Endothelial cell of umbilical vein (primary cell): ENCODE results near the gene ARHGAP28. TPM values are rescaled to one million over a fixed set of nuclear protein-coding genes. Genes with fewer than 3 reads are reported as not detected.

Source experiments
- BruUV-seq: library from RNA; stranded (reverse); fragments of 400-500 nt; replicated peaks from 2 replicates; lab custom pipeline; 2021; lab: Mats Ljungman, UMichigan
- CTCF ChIA-PET: fragments of 300-600, 350-600 bp; sonication (Branson Sonifier 250); formaldehyde crosslinking; loops from one replicate; lab custom pipeline; 2021; ENCODE audit warnings: antibody characterized with exemption, inconsistent platforms; lab: Charles Lee
- POLR2A ChIA-PET: fragments of 300-600, 350-600 bp; sonication (Branson Sonifier 250); formaldehyde crosslinking; loops from one replicate; lab custom pipeline; 2021; ENCODE audit warnings: antibody characterized with exemption, inconsistent platforms; lab: Charles Lee
- DNase-seq: peaks from one replicate; pipeline ENCODE4 v3.0.0-alpha.2; 2011; ENCODE audit warnings: low read depth, low spot score
- FAIRE-seq: peaks from 2 replicates; lab custom pipeline; 2011; peaks lifted over from hg19 to GRCh38; lab: Jason Lieb, UNC
- H2AFZ ChIP-seq: 2 replicates; pipeline ENCODE4 v1.6.0; 2012; ENCODE audit warnings: low read depth, low read length, control low read depth, inconsistent platforms
- H3K27ac ChIP-seq: 2 replicates; pipeline ENCODE4 v1.5.1; 2011; ENCODE audit warnings: low read depth, mild to moderate bottlenecking, control low read depth, low read length, moderate library complexity; ENCODE audit not compliant: insufficient read depth
- H3K27me3 ChIP-seq, 2 experiments: 2 replicates each; pipeline versions ENCODE4 v1.6.0 to v1.6.1; 2011; ENCODE audit warnings: low read length in 2 of 2, mixed read lengths in 1 of 2; ENCODE audit not compliant: control insufficient read depth in 2 of 2, insufficient read depth in 2 of 2
- H3K36me3 ChIP-seq, 2 experiments: 2 replicates in 1 of 2; 3 replicates in 1 of 2; pipeline ENCODE4 v1.5.1; 2011; ENCODE audit warnings: low read length in 2 of 2, mild to moderate bottlenecking in 1 of 2, moderate library complexity in 1 of 2; ENCODE audit not compliant: control insufficient read depth in 2 of 2, insufficient read depth in 2 of 2; ENCODE audit errors: extremely low read depth in 1 of 2
- H3K4me1 ChIP-seq: 3 replicates; pipeline ENCODE4 v1.5.1; 2011; ENCODE audit warnings: mild to moderate bottlenecking, low read length; ENCODE audit not compliant: control insufficient read depth, insufficient read depth; ENCODE audit errors: extremely low read depth
- H3K4me2 ChIP-seq: 2 replicates; pipeline ENCODE4 v1.6.1; 2011; ENCODE audit warnings: low read length, control low read depth, mixed read lengths; ENCODE audit not compliant: insufficient read depth
- H3K4me3 ChIP-seq, 3 experiments: fragments of 200-600 bp in 1 of 3; sonication (generic), shearing (Covaris generic) in 1 of 3; replicated peaks in 1 of 3; 2 replicates each; pipeline ENCODE4 v1.5.1; 2011 to 2016; ENCODE audit warnings: control low read depth in 3 of 3, low read length in 3 of 3, mild to moderate bottlenecking in 2 of 3, inconsistent platforms in 1 of 3, low read depth in 1 of 3, moderate library complexity in 1 of 3; ENCODE audit not compliant: insufficient read depth in 1 of 3
- H3K79me2 ChIP-seq: 2 replicates; pipeline ENCODE4 v1.6.0; 2012; ENCODE audit warnings: low read length, inconsistent platforms; ENCODE audit not compliant: control insufficient read depth, insufficient read depth
- H3K9ac ChIP-seq: replicated peaks from 2 replicates; pipeline ENCODE3; 2011; ENCODE audit warnings: low read length, control low read depth; ENCODE audit not compliant: insufficient read depth; ENCODE audit errors: extremely low read depth
- H3K9me1 ChIP-seq: replicated peaks from 3 replicates; pipeline ENCODE4 v1.6.0; 2011; ENCODE audit warnings: mild to moderate bottlenecking, low read length; ENCODE audit not compliant: control insufficient read depth, insufficient read depth; ENCODE audit errors: extremely low read depth
- H3K9me3 ChIP-seq: replicated peaks from 2 replicates; pipeline ENCODE4 v1.5.1; 2012; ENCODE audit warnings: low read length, inconsistent platforms; ENCODE audit not compliant: control insufficient read depth, insufficient read depth
- H4K20me1 ChIP-seq: replicated peaks from 2 replicates; pipeline ENCODE3; 2011; ENCODE audit warnings: mild to moderate bottlenecking, low read length; ENCODE audit not compliant: control insufficient read depth, insufficient read depth; ENCODE audit errors: extremely low read depth
- FOS ChIP-seq: IDR thresholded peaks from 2 replicates; pipeline ENCODE4 v1.6.1; 2011; ENCODE audit warnings: mild to moderate bottlenecking, low read length, moderate library complexity, borderline replicate concordance; ENCODE audit not compliant: insufficient read depth
- GATA2 ChIP-seq: IDR thresholded peaks from 2 replicates; pipeline ENCODE4 v1.7.0; 2011; ENCODE audit warnings: low read depth, mild to moderate bottlenecking, moderate library complexity, mixed read lengths, low read length; ENCODE audit not compliant: insufficient read length, insufficient read depth
- JUN ChIP-seq: IDR thresholded peaks from 2 replicates; pipeline ENCODE4 v1.6.1; 2011; ENCODE audit warnings: borderline replicate concordance, low read depth; ENCODE audit not compliant: insufficient read length, insufficient read depth
- dilution Hi-C: fragments of 300-500 bp; cut with MboI; formaldehyde crosslinking; loops from one replicate; pipeline ENCODE4 v1.15.0; 2019; ENCODE audit warnings: low sequenced_read_pairs; ENCODE audit not compliant: extremely low pct_ligation_motif_present
- intact Hi-C: fragments of 100-400 bp; cut with micrococcal nuclease; formaldehyde crosslinking; loops from one replicate; pipeline ENCODE4 v1.10.0; 2022
- polyA plus RNA-seq, 4 experiments: library from polyadenylated mRNA; depleted of rRNA in 3 of 4; stranded (reverse) in 3 of 4; unstranded in 1 of 4; fragments of >200 nt; gene quantifications; 2 replicates each; pipeline versions ENCODE4 v1.2.1 to v1.2.3, GENCODE V29; 2011 to 2012; ENCODE audit warnings: missing spikeins in 1 of 4
- total RNA-seq: library from RNA; stranded (reverse); gene quantifications from 2 replicates; pipeline ENCODE4 v1.2.3, GENCODE V29; 2021
- TF ChIP-seq, protein P1 (sequence below), 2 donors: IDR thresholded peaks; 1 replicate in 1 of 2; 2 replicates in 1 of 2; pipeline ENCODE4 v1.5.1; 2011; ENCODE audit warnings: low read length in 2 of 2, mild to moderate bottlenecking in 2 of 2, moderate library complexity in 2 of 2, control low read depth in 1 of 2, inconsistent platforms in 1 of 2, low read depth in 1 of 2; ENCODE audit not compliant: insufficient read depth in 1 of 2; ENCODE audit errors: extremely low read depth in 1 of 2

ARHGAP28 gene
- total and polyA plus RNA-seq, 2 donors (not counting 3 experiments of a cell fraction or from before 2014, with no cell fraction given) = 3.8 to 23.4 TPM

DNA sequence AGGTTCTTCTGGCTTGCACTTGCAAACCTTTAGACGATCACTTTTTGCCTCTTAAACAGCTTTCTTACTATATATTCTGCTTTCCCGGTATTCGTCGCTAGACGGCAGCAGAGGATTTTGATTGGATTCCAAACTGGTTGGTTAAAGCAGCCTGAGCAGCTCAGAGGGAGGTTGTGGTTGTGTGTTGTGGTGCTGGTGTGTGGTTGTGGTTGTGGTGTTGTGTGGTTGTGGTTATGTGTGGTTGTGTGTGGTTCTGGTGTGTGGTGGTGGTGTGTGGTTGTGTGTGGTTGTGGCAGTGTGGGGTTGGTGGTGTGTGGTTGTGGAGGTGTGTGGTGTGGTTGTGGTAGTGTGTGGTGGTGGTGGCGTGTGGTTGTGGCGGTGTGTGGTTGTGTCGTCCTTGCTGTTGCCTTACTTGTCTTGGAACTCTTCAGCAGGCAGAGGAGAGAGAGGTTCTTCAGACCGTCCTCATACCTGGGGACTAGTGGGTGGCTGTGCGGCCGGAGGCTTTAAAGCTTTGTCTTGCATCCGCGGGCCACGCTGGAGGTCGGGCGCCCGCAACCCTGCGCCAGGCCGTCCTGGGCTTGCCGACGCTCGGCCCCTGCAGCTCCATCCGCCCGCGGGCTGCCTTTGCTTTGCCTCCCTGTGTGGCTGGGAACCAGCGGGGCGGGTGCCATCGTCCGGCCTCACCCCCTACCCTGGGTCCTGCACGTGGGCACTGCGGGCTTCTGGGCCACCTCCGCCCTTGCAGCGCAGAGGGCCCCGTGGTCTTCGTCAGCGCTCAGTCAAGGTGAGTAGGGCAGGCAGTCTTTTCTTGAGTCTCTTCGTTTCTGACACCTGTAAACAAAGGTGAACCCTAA, 190.8 kb downstream of the ARHGAP28 start:
- TF ChIP-seq, protein P1, sequence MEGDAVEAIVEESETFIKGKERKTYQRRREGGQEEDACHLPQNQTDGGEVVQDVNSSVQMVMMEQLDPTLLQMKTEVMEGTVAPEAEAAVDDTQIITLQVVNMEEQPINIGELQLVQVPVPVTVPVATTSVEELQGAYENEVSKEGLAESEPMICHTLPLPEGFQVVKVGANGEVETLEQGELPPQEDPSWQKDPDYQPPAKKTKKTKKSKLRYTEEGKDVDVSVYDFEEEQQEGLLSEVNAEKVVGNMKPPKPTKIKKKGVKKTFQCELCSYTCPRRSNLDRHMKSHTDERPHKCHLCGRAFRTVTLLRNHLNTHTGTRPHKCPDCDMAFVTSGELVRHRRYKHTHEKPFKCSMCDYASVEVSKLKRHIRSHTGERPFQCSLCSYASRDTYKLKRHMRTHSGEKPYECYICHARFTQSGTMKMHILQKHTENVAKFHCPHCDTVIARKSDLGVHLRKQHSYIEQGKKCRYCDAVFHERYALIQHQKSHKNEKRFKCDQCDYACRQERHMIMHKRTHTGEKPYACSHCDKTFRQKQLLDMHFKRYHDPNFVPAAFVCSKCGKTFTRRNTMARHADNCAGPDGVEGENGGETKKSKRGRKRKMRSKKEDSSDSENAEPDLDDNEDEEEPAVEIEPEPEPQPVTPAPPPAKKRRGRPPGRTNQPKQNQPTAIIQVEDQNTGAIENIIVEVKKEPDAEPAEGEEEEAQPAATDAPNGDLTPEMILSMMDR (IDR thresholded peaks at IDR 0.05; ENCODE audit: extremely low read depth in 1 of 2, insufficient read depth in 1 of 2, low read depth in 1 of 2, low read length in 2 of 2) = peak; percentile 71 to 75
- TF ChIP-seq FOS = no peak
- TF ChIP-seq JUN = no peak
- no peak for TF ChIP-seq GATA2
- Histone ChIP-seq H3K9ac (no peak overlapping the region), H3K9me1 (no peaks in the 10 kb centered on the region), H3K36me3 (no peaks in the 10 kb centered on the region), H3K9me3 (no peaks in the 10 kb centered on the region), H3K4me2 (no peak overlapping the region), H3K27ac (no peak overlapping the region), H3K27me3 (no peaks in the 10 kb centered on the region), H4K20me1 (no peaks in the 10 kb centered on the region), H3K79me2 (no peaks in the 10 kb centered on the region), H2AFZ (no peak overlapping the region), H3K4me1 (no peaks in the 10 kb centered on the region), H3K4me3 (no peak overlapping the region)
- ChIA-PET CTCF (interaction anchor here (0.6 to 3.8 kb wide), 32 partner anchors 8 to 1560 kb away, joined by 3 to 153 read pairs (median 4); partner anchors contain the start of gene PTPRM), POLR2A (interaction anchor here (0.5 kb wide), 1 partner anchor 1291 kb away, joined by 3 read pairs; no protein-coding TSS in a partner anchor)
- dilution Hi-C loops (no loop called here), intact Hi-C loops (loop anchor here (1.0 kb wide), 3 partner anchors 80 to 257 kb away; no protein-coding TSS in a partner anchor)
- peak; percentile 31 for FAIRE-seq
- peak; percentile 64 for DNase-seq
- BruUV-seq = no TSS peak
